Measurements from ENCODE around the gene SLC9A9.

SLC9A9 gene

GRCh38 chr3:143244516-143245063 lies 603.7 kb downstream of the SLC9A9 start:
- no peak for DNase-seq (ENCODE audit: low spot score)

DNA sequence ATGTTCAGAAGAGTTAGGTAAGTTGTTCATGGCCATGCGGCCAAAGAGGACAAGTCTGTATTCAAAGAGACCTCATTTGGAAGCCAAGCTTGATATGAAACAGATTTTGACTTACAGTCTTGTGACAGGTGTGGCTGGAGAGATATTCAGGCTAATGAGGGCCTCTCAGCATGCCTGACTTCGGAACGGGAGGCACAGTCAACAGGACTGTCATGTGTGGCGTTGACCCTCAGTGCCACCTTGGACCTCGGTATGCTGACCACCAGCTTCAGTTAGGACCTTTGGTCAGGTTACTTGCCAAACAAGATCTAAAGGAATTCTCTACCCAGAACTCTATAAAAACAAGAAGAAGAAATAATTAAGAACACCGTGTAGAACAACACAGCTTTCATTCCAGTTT lies 604.6 kb downstream of the SLC9A9 start:
- no peak for DNase-seq (ENCODE audit: low spot score)

GRCh38 chr3:143242691-143243090 lies 605.6 kb downstream of the SLC9A9 start:
- DNase-seq (ENCODE audit: low spot score), result no peak

DNA sequence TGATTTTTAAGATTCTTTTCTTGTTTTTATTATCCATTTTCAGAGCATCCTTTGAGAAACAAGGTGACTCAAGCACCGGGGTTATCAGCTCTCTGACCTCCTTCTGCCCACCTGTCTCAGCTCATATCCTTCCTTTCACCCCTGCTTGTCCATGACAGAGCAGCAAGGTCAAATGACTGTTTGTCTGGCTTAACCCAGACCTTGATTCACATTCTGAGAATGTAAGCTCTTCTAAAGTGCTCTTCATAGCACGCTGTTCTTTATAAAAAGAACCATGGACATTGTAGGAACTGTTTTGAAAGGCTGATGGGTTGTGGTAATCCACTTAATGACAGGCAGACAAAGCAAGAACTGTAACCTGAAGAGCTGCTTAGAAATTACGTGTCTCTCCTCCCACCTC lies 606.2 kb downstream of the SLC9A9 start:
- no peak for DNase-seq (ENCODE audit: low spot score)

DNA sequence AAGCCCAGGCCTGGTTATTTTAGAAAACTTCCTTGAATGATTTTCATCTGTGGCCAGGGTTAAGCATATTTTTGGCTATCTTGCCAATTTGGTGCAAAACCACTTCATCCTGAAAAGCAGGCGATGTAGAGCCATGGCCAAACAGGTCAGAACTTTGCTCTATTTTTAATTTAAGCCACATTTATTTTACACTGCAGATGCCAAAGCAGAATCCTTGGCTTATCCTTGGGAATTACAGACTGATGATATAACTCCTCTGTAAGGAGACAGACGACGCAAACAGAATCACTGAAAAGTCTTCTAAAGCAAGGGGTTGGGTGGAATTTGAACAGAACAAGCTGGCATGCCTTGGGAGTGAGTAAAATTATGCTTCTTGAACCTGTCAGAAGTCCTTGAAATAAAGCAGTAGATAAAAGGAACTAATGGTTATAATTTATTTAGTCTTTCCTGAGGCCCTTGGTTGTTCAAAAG lies 606.8 kb downstream of the SLC9A9 start:
- DNase-seq (ENCODE audit: low spot score), result no peak

DNA sequence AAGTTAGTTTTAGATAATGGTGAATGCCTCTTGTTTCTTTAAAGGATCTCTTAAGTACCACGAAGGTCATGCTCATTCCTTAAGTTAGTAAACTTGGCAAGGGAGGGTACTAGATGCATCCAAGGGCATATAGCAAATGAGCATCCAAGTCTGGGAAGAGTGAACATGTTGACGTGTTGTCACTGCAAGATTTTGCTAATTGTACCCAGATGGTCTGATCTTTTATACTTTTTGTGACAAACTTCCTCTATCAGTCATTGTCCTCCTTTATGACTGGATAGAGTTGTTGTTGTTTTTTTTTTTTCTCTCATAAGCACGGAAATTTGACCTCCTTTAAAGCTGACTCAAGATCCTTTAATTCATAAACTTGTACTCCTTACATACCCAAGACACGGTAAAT lies 607.4 kb downstream of the SLC9A9 start:
- no peak for DNase-seq (ENCODE audit: low spot score)

DNA sequence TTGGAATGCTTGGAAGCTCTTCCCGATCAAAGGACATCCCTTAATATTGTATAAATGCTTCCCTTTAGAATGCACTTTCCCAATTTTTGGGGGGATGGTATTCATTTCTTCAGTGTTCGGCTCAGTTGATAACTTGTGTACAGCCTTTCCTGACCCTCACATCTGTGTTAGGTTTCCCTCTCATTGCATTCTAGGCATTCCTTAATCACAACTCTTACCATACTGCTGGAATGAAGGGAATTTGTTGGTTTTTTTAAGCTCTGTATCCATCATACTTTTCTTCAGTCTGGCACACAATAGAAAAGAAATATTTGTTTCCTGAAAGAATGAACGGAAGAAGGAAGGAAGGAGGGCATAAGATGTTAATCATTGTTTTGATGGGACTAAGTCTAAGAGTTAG lies 609.2 kb downstream of the SLC9A9 start:
- DNase-seq (ENCODE audit: low spot score), result no peak

GRCh38 chr3:143237077-143237627 lies 611.1 kb downstream of the SLC9A9 start:
- DNase-seq (ENCODE audit: low spot score), result peak; percentile 42

- DNase-seq (ENCODE audit: low spot score), result peak; percentile 58
Observed at GRCh38 chr3:143236226-143236964, 611.9 kb downstream of the SLC9A9 start.

- DNase-seq (ENCODE audit: low spot score), result no peak
Observed at GRCh38 chr3:143235614-143236204, 612.6 kb downstream of the SLC9A9 start.

GRCh38 chr3:143234526-143234925 lies 613.7 kb downstream of the SLC9A9 start:
- no peak for DNase-seq (ENCODE audit: low spot score)

GRCh38 chr3:143232981-143233380 lies 615.3 kb downstream of the SLC9A9 start:
- DNase-seq (ENCODE audit: low spot score), result no peak

- DNase-seq (ENCODE audit: low spot score), result no peak
Observed at GRCh38 chr3:143228405-143228804, 619.9 kb downstream of the SLC9A9 start.

GRCh38 chr3:143226678-143227291 lies 621.5 kb downstream of the SLC9A9 start:
- DNase-seq (ENCODE audit: low spot score), result no peak

DNA sequence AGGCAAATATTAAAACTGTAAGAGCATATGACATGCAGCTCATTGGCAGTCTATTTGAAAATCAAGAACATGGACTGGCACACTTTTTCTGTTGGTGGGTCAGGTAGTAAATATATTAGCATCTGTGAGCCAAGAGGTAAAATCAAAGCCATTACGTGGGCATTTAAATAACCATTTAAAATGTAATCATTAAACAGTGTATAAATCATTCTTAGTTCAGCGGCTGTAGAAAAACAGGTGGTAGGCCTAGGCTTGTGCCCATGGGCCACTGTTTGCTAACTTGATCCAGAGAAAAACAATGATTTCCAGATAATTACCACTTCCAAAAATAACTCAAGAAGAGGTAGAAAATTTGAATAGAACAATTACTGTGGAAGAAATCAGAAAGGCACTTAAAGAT lies 623.6 kb downstream of the SLC9A9 start:
- no peak for DNase-seq (ENCODE audit: low spot score)

- DNase-seq (ENCODE audit: low spot score), result no peak
Observed at GRCh38 chr3:143222981-143223380, 625.3 kb downstream of the SLC9A9 start.

DNA sequence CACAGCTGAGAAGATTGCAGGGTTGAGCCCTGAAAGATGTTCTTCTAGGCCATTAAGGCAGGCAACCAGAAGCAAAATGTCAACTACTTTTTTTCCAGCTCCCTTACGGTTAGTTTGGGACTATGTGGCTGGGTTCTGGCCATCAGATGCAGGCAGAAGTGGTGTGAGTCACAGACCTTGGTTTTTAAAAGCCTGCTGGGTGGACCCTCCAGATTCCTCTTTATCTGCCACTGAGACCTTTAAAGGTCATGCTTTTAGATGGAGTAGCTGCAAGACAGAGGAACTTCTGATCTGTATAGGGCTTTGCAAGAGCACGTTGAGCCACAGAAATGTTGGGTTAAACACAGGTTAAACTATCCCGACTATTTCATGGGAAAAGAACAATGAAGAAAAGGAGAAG lies 625.8 kb downstream of the SLC9A9 start:
- no peak for DNase-seq (ENCODE audit: low spot score)

DNA sequence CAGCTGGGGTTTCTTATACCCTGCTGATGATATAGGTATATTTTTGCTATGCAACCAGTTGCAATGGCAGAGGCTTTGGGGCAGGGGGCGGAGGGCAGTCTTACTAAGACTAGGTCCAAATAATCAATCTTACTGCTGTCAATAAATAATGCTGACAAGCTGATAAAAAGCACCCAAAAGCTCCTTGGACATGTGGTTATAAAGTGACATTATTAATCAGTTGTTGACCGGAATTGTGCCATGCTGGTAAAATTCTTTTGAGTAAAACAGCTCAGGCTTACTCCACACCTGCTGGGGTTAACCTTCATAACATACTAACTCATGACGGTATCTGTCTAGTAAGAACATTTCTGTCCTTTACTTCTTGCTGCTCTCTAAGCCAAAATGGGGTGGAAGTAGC lies 626.8 kb downstream of the SLC9A9 start:
- DNase-seq (ENCODE audit: low spot score), result no peak

DNA sequence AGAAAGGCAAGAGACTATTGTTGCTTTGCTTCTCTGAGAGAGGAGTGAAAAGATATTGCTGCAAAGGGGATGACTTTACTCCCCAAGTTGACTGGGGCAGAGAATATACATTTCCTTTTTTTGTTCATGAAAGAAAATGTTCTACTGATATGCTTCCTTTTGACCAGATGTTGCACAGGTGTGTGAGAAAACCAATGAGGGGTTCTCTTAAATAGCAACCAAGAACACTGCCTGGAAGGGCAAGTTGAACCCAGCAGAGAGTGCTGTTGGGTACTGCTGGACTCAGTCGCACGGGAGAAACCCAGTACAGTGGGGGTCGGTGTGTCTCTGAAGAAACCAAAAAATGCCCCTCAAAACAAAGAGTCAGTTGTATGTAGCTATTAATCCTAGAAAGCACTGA lies 627.5 kb downstream of the SLC9A9 start:
- DNase-seq (ENCODE audit: low spot score), result no peak

GRCh38 chr3:143218166-143218835 lies 630.0 kb downstream of the SLC9A9 start:
- DNase-seq (ENCODE audit: low spot score), result no peak

DNA sequence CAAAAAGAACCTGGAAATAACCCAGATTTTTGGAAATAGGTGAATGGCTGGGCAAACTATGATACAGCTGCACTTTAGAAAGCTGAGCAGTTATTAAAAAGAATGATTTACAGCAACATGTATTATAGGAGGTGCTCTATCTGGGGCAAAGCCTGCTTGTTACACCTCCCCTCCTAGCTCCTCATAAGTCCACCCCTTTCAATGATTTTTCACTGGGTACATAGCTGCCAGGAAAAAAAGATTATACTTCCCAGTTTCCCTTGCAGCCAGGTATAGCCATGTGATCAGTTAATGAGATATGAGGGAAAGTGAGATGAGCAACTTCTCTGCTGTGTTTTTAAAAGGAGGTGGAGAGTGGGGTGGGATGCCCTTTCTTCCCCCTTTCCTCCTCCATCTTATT lies 631.0 kb downstream of the SLC9A9 start:
- no peak for DNase-seq (ENCODE audit: low spot score)

GRCh38 chr3:143216709-143217182 lies 631.5 kb downstream of the SLC9A9 start:
- DNase-seq (ENCODE audit: low spot score), result peak; percentile 46

Data from NAMALWA (cell line).